ENCODE results near the gene IDS.
A peak's percentile ranks its signal among the peaks of the same experiment; 100 is the strongest.
"Not testable (repeated sequence)": the region's sequence is repeated elsewhere in the genome, so short reads cannot be mapped to it uniquely, and the experiment has no call there.

The IDS gene

GRCh38 chrX:149540131-149540620 lies 35.1 kb upstream of the IDS start:
- TF ChIP-seq PAX5 (IDR thresholded peaks at IDR 0.05; ENCODE audit: insufficient read depth, low read length, severe bottlenecking) = no peak
- no peak for TF ChIP-seq POLR2AphosphoS5 (IDR thresholded peaks at IDR 0.05; ENCODE audit: low read depth, low read length)
- no peak for TF ChIP-seq POLR2A (IDR thresholded peaks at IDR 0.05; ENCODE audit: low read depth, low read length)
- no peak for TF ChIP-seq SPI1 (IDR thresholded peaks at IDR 0.05; ENCODE audit: low read depth, low read length)
- no peak for TF ChIP-seq TAF1 (IDR thresholded peaks at IDR 0.05; ENCODE audit: low read depth, low read length)
- no peak for TF ChIP-seq POU2F2 (IDR thresholded peaks at IDR 0.05; ENCODE audit: low read depth, low read length)
- no peak for FAIRE-seq
- DNase-seq (ENCODE audit: insufficient read length, low spot score) = peak; percentile 50

GRCh38 chrX:149539283-149540130 lies 34.4 kb upstream of the IDS start:
- peak; percentile 26 for TF ChIP-seq PAX5 (IDR thresholded peaks at IDR 0.05; ENCODE audit: insufficient read depth, low read length, severe bottlenecking)
- no peak for TF ChIP-seq TAF1 (IDR thresholded peaks at IDR 0.05; ENCODE audit: low read depth, low read length)
- no peak for TF ChIP-seq POLR2A (IDR thresholded peaks at IDR 0.05; ENCODE audit: low read depth, low read length)
- no peak for TF ChIP-seq POU2F2 (IDR thresholded peaks at IDR 0.05; ENCODE audit: low read depth, low read length)
- FAIRE-seq (peak; percentile 99), DNase-seq (ENCODE audit: insufficient read length, low spot score) (peak; percentile 44)

GRCh38 chrX:149537474-149537873 lies 32.4 kb upstream of the IDS start:
- not testable (repeated sequence) for DNase-seq (ENCODE audit: insufficient read length, low spot score)
- FAIRE-seq = peak; percentile 94
- TF ChIP-seq SPI1 (IDR thresholded peaks at IDR 0.05; ENCODE audit: low read depth, low read length) = peak; percentile 59

- FAIRE-seq; DNase-seq (ENCODE audit: insufficient read length, low spot score): not testable (repeated sequence)
Measured at GRCh38 chrX:149534926-149535602, 30.0 kb upstream of the IDS start.

- not testable (repeated sequence) for FAIRE-seq; DNase-seq (ENCODE audit: insufficient read length, low spot score)
Measured at GRCh38 chrX:149533999-149534398, 28.9 kb upstream of the IDS start.

- FAIRE-seq = peak; percentile 23
- not testable (repeated sequence) for DNase-seq (ENCODE audit: insufficient read length, low spot score)
Measured at GRCh38 chrX:149532868-149533267, 27.8 kb upstream of the IDS start.

GRCh38 chrX:149531599-149531998 lies 26.5 kb upstream of the IDS start:
- FAIRE-seq (peak; percentile 79), DNase-seq (ENCODE audit: insufficient read length, low spot score) (no peak)
- TF ChIP-seq SPI1 (IDR thresholded peaks at IDR 0.05; ENCODE audit: low read depth, low read length) (peak; percentile 45), TAF1 (IDR thresholded peaks at IDR 0.05; ENCODE audit: low read depth, low read length) (no peak)

GRCh38 chrX:149528381-149528780 lies 23.3 kb upstream of the IDS start:
- FAIRE-seq = no peak
- DNase-seq (ENCODE audit: insufficient read length, low spot score) = no peak
- TF ChIP-seq SPI1 (IDR thresholded peaks at IDR 0.05; ENCODE audit: low read depth, low read length) (no peak), POLR2AphosphoS5 (IDR thresholded peaks at IDR 0.05; ENCODE audit: low read depth, low read length) (no peak), PAX5 (IDR thresholded peaks at IDR 0.05; ENCODE audit: insufficient read depth, low read length, severe bottlenecking) (no peak), TAF1 (IDR thresholded peaks at IDR 0.05; ENCODE audit: low read depth, low read length) (no peak), POU2F2 (IDR thresholded peaks at IDR 0.05; ENCODE audit: low read depth, low read length) (no peak), POLR2A (IDR thresholded peaks at IDR 0.05; ENCODE audit: low read depth, low read length) (no peak)

GRCh38 chrX:149527705-149528104 lies 22.6 kb upstream of the IDS start:
- DNase-seq (ENCODE audit: insufficient read length, low spot score) = no peak
- FAIRE-seq = peak; percentile 92
- TF ChIP-seq TAF1 (IDR thresholded peaks at IDR 0.05; ENCODE audit: low read depth, low read length) (no peak), POU2F2 (IDR thresholded peaks at IDR 0.05; ENCODE audit: low read depth, low read length) (no peak), SPI1 (IDR thresholded peaks at IDR 0.05; ENCODE audit: low read depth, low read length) (no peak), POLR2AphosphoS5 (IDR thresholded peaks at IDR 0.05; ENCODE audit: low read depth, low read length) (no peak), POLR2A (IDR thresholded peaks at IDR 0.05; ENCODE audit: low read depth, low read length) (no peak)

- not testable (repeated sequence) for DNase-seq (ENCODE audit: insufficient read length, low spot score)
- FAIRE-seq = peak; percentile 88
Measured at GRCh38 chrX:149526318-149527033, 21.4 kb upstream of the IDS start.

- peak; percentile 96 for FAIRE-seq
Measured at GRCh38 chrX:149525903-149526302, 20.8 kb upstream of the IDS start.

GRCh38 chrX:149525389-149525788 lies 20.3 kb upstream of the IDS start:
- not testable (repeated sequence) for DNase-seq (ENCODE audit: insufficient read length, low spot score)
- peak; percentile 100 for FAIRE-seq

More at GRCh38 chrX:149525903-149526302, 20.8 kb upstream of the IDS start:
- DNase-seq (ENCODE audit: insufficient read length, low spot score) = not testable (repeated sequence)

Measured in GM12891 (cell line).